Uterus (tissue), 2 donors: ENCODE measurements around the gene TMEM123.

Experiments used
- POLR2A ChIP-seq, 2 donors: fragments of 450-650 bp; IDR thresholded peaks; one replicate each; pipeline ENCODE4 v1.6.1; 2016; ENCODE audit warnings: antibody characterized with exemption in 2 of 2, mild to moderate bottlenecking in 1 of 2, moderate library complexity in 1 of 2
- TF ChIP-seq, protein P1 (sequence below), 4 experiments: fragments of 200-600 bp in 2 of 4; fragments of 450-650 bp in 2 of 4; sonication (generic) in 2 of 4; IDR thresholded peaks; one replicate each; pipeline ENCODE4 v1.5.1; 2016 to 2019; ENCODE audit warnings: antibody characterized with exemption in 4 of 4, mild to moderate bottlenecking in 2 of 4, moderate library complexity in 1 of 4

DNA sequence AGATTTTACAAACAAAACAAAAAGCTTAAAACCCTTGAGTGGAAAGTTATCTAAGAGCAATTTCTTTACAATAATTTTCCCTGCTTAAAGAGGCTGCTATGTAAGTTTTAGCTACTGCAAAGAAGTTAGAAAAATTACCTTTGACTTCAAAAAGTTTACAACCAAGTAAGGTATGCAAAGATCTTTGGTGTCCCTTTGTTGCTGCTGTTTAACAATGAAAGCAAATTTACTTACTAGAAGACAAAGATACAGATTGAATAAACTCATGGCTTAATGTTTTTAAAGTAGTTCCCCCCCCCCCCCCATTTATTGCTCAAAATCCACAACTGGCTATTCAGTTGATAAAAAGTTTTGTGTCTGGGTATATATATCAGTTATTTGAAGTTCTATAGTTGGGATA is 26.0 kb downstream of the TMEM123 start:
- TF ChIP-seq, protein P1, sequence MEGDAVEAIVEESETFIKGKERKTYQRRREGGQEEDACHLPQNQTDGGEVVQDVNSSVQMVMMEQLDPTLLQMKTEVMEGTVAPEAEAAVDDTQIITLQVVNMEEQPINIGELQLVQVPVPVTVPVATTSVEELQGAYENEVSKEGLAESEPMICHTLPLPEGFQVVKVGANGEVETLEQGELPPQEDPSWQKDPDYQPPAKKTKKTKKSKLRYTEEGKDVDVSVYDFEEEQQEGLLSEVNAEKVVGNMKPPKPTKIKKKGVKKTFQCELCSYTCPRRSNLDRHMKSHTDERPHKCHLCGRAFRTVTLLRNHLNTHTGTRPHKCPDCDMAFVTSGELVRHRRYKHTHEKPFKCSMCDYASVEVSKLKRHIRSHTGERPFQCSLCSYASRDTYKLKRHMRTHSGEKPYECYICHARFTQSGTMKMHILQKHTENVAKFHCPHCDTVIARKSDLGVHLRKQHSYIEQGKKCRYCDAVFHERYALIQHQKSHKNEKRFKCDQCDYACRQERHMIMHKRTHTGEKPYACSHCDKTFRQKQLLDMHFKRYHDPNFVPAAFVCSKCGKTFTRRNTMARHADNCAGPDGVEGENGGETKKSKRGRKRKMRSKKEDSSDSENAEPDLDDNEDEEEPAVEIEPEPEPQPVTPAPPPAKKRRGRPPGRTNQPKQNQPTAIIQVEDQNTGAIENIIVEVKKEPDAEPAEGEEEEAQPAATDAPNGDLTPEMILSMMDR (IDR thresholded peaks at IDR 0.05), result no peak
- TF ChIP-seq POLR2A (IDR thresholded peaks at IDR 0.05), result no peak
